GM19372 (cell line): ENCODE data around the gene TEAD1.

ENCODE experiments used
- ATAC-seq: cut with Tn5 transposase; IDR thresholded peaks from one replicate; pipeline ENCODE4 v1.9.1; 2021; ENCODE audit warnings: mild to moderate bottlenecking, low read depth, moderate library complexity; ENCODE audit not compliant: unreplicated experiment

TEAD1 gene

GRCh38 chr11:12684816-12685215 is 10.6 kb downstream of the TEAD1 start:
- ATAC-seq: no peak

GRCh38 chr11:12685229-12685628 is 11.0 kb downstream of the TEAD1 start:
- ATAC-seq: no peak

GRCh38 chr11:12686246-12687060 is 12.2 kb downstream of the TEAD1 start:
- ATAC-seq: no peak

- no peak for ATAC-seq
Measured at GRCh38 chr11:12687216-12687623, 13.0 kb downstream of the TEAD1 start.

- no peak for ATAC-seq
Measured at GRCh38 chr11:12687740-12688139, 13.5 kb downstream of the TEAD1 start.

GRCh38 chr11:12689029-12689755 is 15.0 kb downstream of the TEAD1 start:
- no peak for ATAC-seq

GRCh38 chr11:12690663-12691062 is 16.4 kb downstream of the TEAD1 start:
- ATAC-seq: no peak

GRCh38 chr11:12691473-12691872 is 17.3 kb downstream of the TEAD1 start:
- no peak for ATAC-seq

GRCh38 chr11:12692229-12693075 is 18.2 kb downstream of the TEAD1 start:
- ATAC-seq: no peak

- ATAC-seq: no peak
Measured at GRCh38 chr11:12693094-12693478, 18.9 kb downstream of the TEAD1 start.

- ATAC-seq: no peak
Measured at GRCh38 chr11:12693479-12694182, 19.4 kb downstream of the TEAD1 start.

- ATAC-seq: no peak
Measured at GRCh38 chr11:12694183-12694531, 19.9 kb downstream of the TEAD1 start.

GRCh38 chr11:12695221-12695794 is 21.1 kb downstream of the TEAD1 start:
- ATAC-seq: no peak

GRCh38 chr11:12695873-12696272 is 21.7 kb downstream of the TEAD1 start:
- no peak for ATAC-seq

GRCh38 chr11:12696911-12697581 is 22.8 kb downstream of the TEAD1 start:
- no peak for ATAC-seq

- ATAC-seq: no peak
Measured at GRCh38 chr11:12698048-12698447, 23.8 kb downstream of the TEAD1 start.

GRCh38 chr11:12701811-12702592 is 27.8 kb downstream of the TEAD1 start:
- no peak for ATAC-seq

GRCh38 chr11:12702999-12703453 is 28.8 kb downstream of the TEAD1 start:
- ATAC-seq: no peak

GRCh38 chr11:12704049-12704448 is 29.8 kb downstream of the TEAD1 start:
- ATAC-seq: no peak
